GM10266 (cell line): ENCODE data around the gene NKPD1.

ENCODE experiments used
- DNase-seq: peaks from one replicate; pipeline ENCODE4 v3.0.0; 2012; ENCODE audit errors: extremely low spot score
- CTCF ChIP-seq: IDR thresholded peaks from 2 replicates; pipeline ENCODE4 v1.5.1; 2012; ENCODE audit warnings: mild to moderate bottlenecking, low read depth; ENCODE audit not compliant: control insufficient read depth, insufficient read depth; ENCODE audit errors: missing control alignments

The NKPD1 gene

GRCh38 chr19:45166723-45167252 lies 6.0 kb upstream of the NKPD1 start:
- no peak for TF ChIP-seq CTCF
- no peak for DNase-seq

DNA sequence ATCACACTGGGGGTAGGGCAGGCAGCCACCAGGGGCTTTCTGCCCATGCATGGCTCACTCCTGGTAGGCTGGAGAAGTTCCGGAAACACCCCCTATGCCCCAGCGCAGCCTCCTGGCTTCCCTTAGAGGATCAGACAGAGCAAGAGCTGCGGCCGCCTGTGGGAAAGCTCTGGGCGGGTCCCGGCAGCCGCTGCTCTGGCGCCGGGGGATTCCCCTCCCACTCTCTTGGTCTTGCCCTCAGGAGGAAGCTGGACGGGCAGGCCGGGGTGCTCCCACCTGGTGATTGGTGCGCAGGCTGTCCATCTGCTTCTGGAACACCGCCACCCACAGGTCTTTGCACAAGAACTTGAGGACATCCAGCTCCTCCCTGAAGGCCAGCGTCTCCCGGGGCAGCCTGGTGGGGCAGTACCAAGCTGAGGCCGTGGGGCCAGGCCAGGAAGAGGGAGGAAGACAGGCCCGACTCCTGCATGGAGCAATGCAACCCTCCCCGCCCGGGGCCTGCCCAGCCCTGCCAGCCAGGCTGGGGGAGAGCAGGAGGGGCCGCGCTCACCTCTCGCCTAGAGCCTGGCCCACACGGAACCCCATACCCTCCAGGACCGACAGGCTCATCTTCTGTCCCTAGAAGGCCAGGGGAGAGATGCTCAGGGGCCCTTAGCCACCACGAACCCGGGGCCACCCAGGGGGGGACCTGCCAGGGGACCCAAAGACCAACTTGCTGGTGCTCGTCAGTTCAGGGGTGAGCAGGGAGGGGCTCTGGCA lies 4.0 kb upstream of the NKPD1 start:
- peak; percentile 34 for TF ChIP-seq CTCF
- peak; percentile 87 for DNase-seq

DNA sequence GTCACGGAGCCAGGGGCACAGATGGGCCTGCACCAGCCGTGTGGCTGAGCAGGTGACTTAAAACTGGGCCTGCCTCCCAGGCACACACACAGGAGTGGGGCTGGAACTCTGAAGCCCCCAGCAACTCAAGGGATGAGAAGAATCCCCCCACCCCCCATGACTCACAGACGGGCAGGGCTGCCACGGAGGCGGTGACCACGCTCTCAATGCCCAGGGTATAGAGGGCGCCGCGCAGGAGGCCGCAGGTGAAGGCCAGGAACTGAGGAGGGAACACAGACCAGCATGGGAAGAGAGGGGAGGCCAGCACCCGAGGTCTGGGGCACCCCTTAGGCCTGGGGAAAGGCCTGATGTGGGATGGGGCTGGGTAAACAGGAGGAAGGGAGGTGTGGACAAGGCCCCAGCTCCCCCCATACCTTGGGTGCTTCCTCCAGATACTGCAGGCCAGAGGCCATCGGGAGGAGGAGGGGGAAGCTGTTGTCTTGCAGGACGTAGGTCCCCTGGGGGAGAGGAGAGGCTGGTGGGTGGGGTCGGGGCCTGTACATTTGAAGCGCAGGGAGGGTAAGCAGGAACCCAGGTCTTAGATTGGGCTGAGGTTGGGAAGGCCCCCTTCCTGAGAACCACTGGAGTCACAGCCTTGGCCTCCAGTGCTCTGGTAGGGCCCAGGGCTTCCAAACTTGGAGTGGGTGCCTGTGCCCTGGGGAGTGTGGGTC lies 3.1 kb upstream of the NKPD1 start:
- no peak for TF ChIP-seq CTCF
- DNase-seq: no peak

- DNase-seq: no peak
- no peak for TF ChIP-seq CTCF
These were observed 2.4 kb upstream of the NKPD1 start for GRCh38 chr19:45163156-45163555.

- DNase-seq: no peak
- no peak for TF ChIP-seq CTCF
These were observed 1.9 kb upstream of the NKPD1 start for GRCh38 chr19:45162608-45163143.

DNA sequence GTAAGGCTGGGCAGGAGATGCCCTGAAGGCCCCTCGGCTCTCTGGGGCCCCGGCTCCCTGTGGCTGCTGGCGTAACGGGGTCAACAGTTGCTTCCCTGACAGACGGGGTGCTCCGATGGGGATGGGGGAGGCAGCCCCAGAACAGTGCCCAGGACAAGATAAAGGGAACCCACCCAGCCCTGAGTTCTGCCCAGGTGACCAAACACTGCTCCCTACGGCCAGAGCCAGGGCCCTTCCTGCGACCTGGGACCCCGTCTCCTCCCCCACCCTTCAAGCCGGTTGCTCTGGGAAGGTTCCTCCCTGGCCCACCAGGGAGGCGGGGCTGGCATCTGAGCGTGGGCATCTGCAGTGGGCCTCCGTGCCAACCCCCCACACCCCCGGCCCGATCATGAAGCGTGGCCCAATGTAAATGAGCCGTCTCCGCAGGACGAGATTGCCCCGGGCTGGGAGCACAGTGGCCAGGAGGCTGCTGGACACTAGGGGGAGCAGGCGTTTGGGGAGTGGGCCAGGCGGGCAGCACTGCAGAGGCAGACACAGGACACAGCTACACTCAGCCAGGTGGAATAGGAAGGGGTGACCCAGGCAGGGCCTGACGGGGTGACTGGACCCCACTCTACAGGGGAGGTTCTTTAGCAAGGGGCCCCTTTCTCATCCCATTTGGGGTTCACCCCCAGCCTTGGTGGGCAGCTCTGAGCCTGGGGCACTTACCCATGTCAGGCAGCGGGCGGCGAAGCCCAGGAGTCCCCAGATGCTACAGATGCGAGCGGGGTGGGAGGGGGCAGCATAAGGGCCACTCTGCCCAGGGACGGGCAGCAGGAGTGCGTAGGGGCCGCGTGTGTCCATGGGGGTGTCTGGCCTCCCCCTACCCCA lies 1.2 kb upstream of the NKPD1 start:
- no peak for DNase-seq
- TF ChIP-seq CTCF: peak; percentile 16

DNA sequence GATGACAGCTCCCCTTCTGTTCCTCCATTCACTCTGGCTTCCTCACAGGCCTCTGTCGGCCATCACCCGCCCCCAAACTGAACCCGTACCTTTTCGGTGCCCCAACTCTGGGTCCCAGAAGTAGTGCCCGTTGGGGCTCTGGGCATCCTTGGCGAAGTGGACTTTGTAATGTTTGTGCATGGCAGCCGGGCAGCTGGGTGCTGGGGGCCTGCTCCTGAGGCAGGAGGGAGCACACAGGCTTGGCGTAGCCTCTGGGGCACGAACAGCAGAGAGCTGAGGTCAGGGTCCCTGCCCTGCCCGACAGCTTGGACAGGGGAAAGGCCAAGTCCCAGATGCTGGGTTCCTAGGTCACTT lies 834 bp downstream of the NKPD1 start:
- DNase-seq: no peak
- TF ChIP-seq CTCF: no peak
